CD14-positive monocyte (primary cell): ENCODE results near the gene EEIG2. TPM values are rescaled to one million over a fixed set of nuclear protein-coding genes. Genes with fewer than 3 reads are reported as not detected.

Experiments
- DNase-seq, 3 donors: peaks; one replicate each; pipeline ENCODE4 v3.0.0-alpha.2; 2011 to 2022
- H2AFZ ChIP-seq: 2 replicates; pipeline ENCODE4 v1.6.0; 2012; ENCODE audit warnings: mild to moderate bottlenecking, low read depth, low read length, inconsistent platforms; ENCODE audit not compliant: insufficient read depth, poor library complexity, severe bottlenecking
- H3K27ac ChIP-seq, 2 donors: 1 replicate in 1 of 2; 2 replicates in 1 of 2; pipeline ENCODE4 v1.5.1; 2012 to 2013; ENCODE audit warnings: low read length in 2 of 2, control low read depth in 1 of 2, inconsistent platforms in 1 of 2, low read depth in 1 of 2, mild to moderate bottlenecking in 1 of 2
- H3K27me3 ChIP-seq, 2 donors: one replicate each; pipeline versions ENCODE4 v1.6.0 to v1.6.1; 2011 to 2013; ENCODE audit warnings: low read length in 2 of 2; ENCODE audit not compliant: control insufficient read depth in 2 of 2, insufficient read depth in 2 of 2
- H3K36me3 ChIP-seq, 2 donors: replicated peaks in 1 of 2; 1 replicate in 1 of 2; 2 replicates in 1 of 2; pipeline versions ENCODE4 v1.5.1 to v1.6.1; 2012 to 2013; ENCODE audit warnings: low read length in 2 of 2, control low read depth in 1 of 2, inconsistent platforms in 1 of 2, mild to moderate bottlenecking in 1 of 2; ENCODE audit not compliant: insufficient read depth in 2 of 2, control insufficient read depth in 1 of 2
- H3K4me1 ChIP-seq, 2 donors: 1 replicate in 1 of 2; 2 replicates in 1 of 2; pipeline versions ENCODE4 v1.5.1 to v1.6.1; 2012 to 2013; ENCODE audit warnings: low read length in 2 of 2, control low read depth in 1 of 2, inconsistent platforms in 1 of 2, mild to moderate bottlenecking in 1 of 2, moderate library complexity in 1 of 2; ENCODE audit not compliant: insufficient read depth in 2 of 2, control insufficient read depth in 1 of 2
- H3K4me2 ChIP-seq: replicated peaks from 2 replicates; pipeline ENCODE3; 2012; ENCODE audit warnings: low read length, moderate library complexity, mild to moderate bottlenecking; ENCODE audit not compliant: poor library complexity, severe bottlenecking; ENCODE audit errors: extremely low read depth
- H3K4me3 ChIP-seq, 3 experiments: fragments of 200-600 bp in 1 of 3; sonication (generic) in 1 of 3; replicated peaks in 1 of 3; 1 replicate in 2 of 3; 2 replicates in 1 of 3; pipeline ENCODE4 v1.5.1; 2011 to 2013; ENCODE audit warnings: low read length in 3 of 3, mild to moderate bottlenecking in 3 of 3, control low read depth in 2 of 3, low read depth in 2 of 3, inconsistent platforms in 1 of 3, moderate library complexity in 1 of 3
- H3K79me2 ChIP-seq: 2 replicates; pipeline ENCODE4 v1.6.0; 2012; ENCODE audit warnings: mild to moderate bottlenecking, control low read depth, inconsistent platforms, low read length, moderate library complexity; ENCODE audit not compliant: insufficient read depth
- H3K9ac ChIP-seq: 2 replicates; pipeline ENCODE4 v1.6.0; 2017; ENCODE audit warnings: low read length, mild to moderate bottlenecking; ENCODE audit not compliant: insufficient read depth, poor library complexity, severe bottlenecking
- H3K9me3 ChIP-seq, 2 donors: replicated peaks in 1 of 2; 1 replicate in 1 of 2; 2 replicates in 1 of 2; pipeline versions ENCODE4 v1.5.1 to v1.6.1; 2012 to 2013; ENCODE audit warnings: low read length in 2 of 2, control low read depth in 1 of 2; ENCODE audit not compliant: control insufficient read depth in 1 of 2, insufficient read depth in 1 of 2
- H4K20me1 ChIP-seq: 2 replicates; pipeline ENCODE4 v1.6.0; 2012; ENCODE audit warnings: mild to moderate bottlenecking, low read length, control low read depth, moderate library complexity; ENCODE audit not compliant: insufficient read depth
- H3K27ac Mint-ChIP-seq, 7 donors: one replicate each; pipeline ENCODE4 v1.8.0; 2020; ENCODE audit warnings: mild to moderate bottlenecking in 7 of 7, mixed read lengths in 7 of 7, moderate library complexity in 6 of 7, inconsistent platforms in 2 of 7
- H3K27me3 Mint-ChIP-seq, 3 donors: one replicate each; pipeline ENCODE4 v1.8.0; 2021 to 2022; ENCODE audit warnings: low read depth in 3 of 3, mild to moderate bottlenecking in 3 of 3, mixed read lengths in 3 of 3, moderate library complexity in 3 of 3, inconsistent platforms in 1 of 3
- H3K36me3 Mint-ChIP-seq, 2 donors: one replicate each; pipeline ENCODE4 v1.8.0; 2020; ENCODE audit warnings: mixed read lengths in 2 of 2, inconsistent platforms in 1 of 2, mild to moderate bottlenecking in 1 of 2
- H3K4me1 Mint-ChIP-seq: one replicate; pipeline ENCODE4 v1.8.0; 2020; ENCODE audit warnings: mild to moderate bottlenecking, mixed read lengths
- H3K4me3 Mint-ChIP-seq, 2 donors: one replicate each; pipeline ENCODE4 v1.8.0; 2020; ENCODE audit warnings: mild to moderate bottlenecking in 2 of 2, mixed read lengths in 2 of 2, moderate library complexity in 1 of 2
- H3K9me3 Mint-ChIP-seq, 7 donors: one replicate each; pipeline ENCODE4 v1.8.0; 2020 to 2022; ENCODE audit warnings: mixed read lengths in 7 of 7, mild to moderate bottlenecking in 6 of 7, moderate library complexity in 6 of 7, inconsistent platforms in 2 of 7
- WGBS: methylation state at CpG from one replicate; pipeline ENCODE4 v1.1.5; 2013; ENCODE audit warnings: missing lambda C conversion rate; ENCODE audit not compliant: insufficient coverage; 5-methylcytosine and 5-hydroxymethylcytosine counted together
- intact Hi-C, 2 donors: fragments of 100-400 bp; cut with micrococcal nuclease; formaldehyde crosslinking; loops; one replicate each; pipeline versions ENCODE4 v1.15.0 to v1.15.1; 2023
- polyA plus RNA-seq, 3 donors: library from polyadenylated mRNA; depleted of rRNA in 1 of 3; unstranded in 2 of 3; stranded (reverse) in 1 of 3; fragments of 300-500 nt in 2 of 3; fragments of >200 nt in 1 of 3; fragmentation: Illumina TruSeq in 2 of 3; gene quantifications; 1 replicate in 2 of 3; 2 replicates in 1 of 3; pipeline ENCODE4 v1.2.3, GENCODE V29; 2012 to 2021
- TF ChIP-seq, protein P1 (sequence below): fragments of 200-600 bp; IDR thresholded peaks from one replicate; pipeline ENCODE4 v1.8.0; 2022; ENCODE audit warnings: antibody characterized with exemption, mild to moderate bottlenecking

EEIG2 gene
- polyA plus RNA-seq, 3 donors = 1.4 to 8.4 (median 4.3) TPM

DNA sequence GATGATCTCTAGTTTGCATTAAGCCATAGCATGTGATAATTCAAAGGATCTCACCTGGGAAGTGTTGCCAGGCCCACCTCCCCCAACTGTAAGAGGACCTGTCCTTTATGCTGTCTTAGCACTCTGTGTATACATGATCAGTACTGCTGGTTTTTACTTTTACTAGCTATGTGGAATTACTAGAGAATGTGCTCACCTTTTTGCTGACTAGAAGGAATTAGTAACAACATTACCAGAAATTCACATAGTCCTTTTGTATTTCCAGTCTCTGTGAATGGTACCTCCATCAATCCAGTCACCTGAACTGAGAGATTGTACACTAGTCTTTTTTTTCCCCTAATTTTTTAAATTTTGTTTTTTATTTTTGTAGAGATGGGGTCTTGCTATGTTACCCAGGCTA, 46.6 kb downstream of the EEIG2 start:
- Histone ChIP-seq H3K79me2 (no peaks in the 10 kb centered on the region), H3K4me2 (no peak overlapping the region), H3K36me3 (peaks cover 53 to 88% of the 10 kb centered on the region in 2 donors), H3K4me1 (no peaks in the 10 kb centered on the region), H3K4me3 (no peak overlapping the region), H3K27me3 (no peaks in the 10 kb centered on the region), H2AFZ (no peak overlapping the region), H3K27ac (no peak overlapping the region), H3K9ac (no peak overlapping the region), H3K9me3 (no peaks in the 10 kb centered on the region), H4K20me1 (no peaks in the 10 kb centered on the region)
- Mint-ChIP-seq H3K27me3 (peaks cover 0 to 3% (median 0%) of the 10 kb centered on the region in 3 donors), H3K9me3 (peaks cover 0 to 2% (median 0%) of the 10 kb centered on the region in 7 donors), H3K36me3 (peaks cover 45 to 48% of the 10 kb centered on the region in 2 donors), H3K27ac (no peak overlapping the region), H3K4me3 (no peak overlapping the region), H3K4me1 (no peaks in the 10 kb centered on the region)
- no peak for DNase-seq
- TF ChIP-seq, protein P1, sequence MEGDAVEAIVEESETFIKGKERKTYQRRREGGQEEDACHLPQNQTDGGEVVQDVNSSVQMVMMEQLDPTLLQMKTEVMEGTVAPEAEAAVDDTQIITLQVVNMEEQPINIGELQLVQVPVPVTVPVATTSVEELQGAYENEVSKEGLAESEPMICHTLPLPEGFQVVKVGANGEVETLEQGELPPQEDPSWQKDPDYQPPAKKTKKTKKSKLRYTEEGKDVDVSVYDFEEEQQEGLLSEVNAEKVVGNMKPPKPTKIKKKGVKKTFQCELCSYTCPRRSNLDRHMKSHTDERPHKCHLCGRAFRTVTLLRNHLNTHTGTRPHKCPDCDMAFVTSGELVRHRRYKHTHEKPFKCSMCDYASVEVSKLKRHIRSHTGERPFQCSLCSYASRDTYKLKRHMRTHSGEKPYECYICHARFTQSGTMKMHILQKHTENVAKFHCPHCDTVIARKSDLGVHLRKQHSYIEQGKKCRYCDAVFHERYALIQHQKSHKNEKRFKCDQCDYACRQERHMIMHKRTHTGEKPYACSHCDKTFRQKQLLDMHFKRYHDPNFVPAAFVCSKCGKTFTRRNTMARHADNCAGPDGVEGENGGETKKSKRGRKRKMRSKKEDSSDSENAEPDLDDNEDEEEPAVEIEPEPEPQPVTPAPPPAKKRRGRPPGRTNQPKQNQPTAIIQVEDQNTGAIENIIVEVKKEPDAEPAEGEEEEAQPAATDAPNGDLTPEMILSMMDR = no peak
- intact Hi-C loops = no loop called here

DNA sequence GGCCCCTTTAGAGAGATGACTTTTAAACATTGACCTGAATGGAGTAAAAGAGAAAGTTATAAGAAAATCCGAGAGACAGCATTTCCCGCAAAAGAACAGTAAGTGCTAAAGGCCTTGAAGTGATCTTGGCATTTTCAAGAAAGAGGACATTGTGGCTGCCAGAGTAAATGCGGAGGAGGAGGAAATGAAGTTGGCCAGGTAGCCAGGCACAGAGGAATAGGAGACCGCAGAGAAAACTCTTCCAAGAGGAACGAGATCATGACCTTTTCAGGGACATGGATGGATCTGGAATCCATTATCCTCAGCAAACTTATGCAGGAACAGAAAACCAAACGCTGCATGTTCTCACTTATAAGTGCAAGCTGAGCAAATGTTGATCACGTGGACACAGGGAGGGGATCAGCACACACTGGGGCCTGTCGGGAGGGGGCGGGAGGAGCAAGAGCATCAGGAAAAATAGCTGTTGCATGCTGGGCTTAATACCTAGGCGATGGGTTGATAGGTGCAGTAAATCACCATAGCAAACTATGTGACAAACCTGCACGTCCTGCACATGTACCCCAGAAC, 49.7 kb downstream of the EEIG2 start:
- DNase-seq = no peak
- Histone ChIP-seq H2AFZ (no peak overlapping the region), H3K9ac (no peak overlapping the region), H3K4me2 (no peak overlapping the region), H3K79me2 (no peaks in the 10 kb centered on the region), H3K4me3 (no peak overlapping the region), H3K27me3 (no peaks in the 10 kb centered on the region), H3K36me3 (peaks cover 48 to 83% of the 10 kb centered on the region in 2 donors), H3K9me3 (no peaks in the 10 kb centered on the region), H3K4me1 (no peaks in the 10 kb centered on the region), H4K20me1 (no peaks in the 10 kb centered on the region), H3K27ac (no peak overlapping the region)
- Mint-ChIP-seq H3K27ac (no peak overlapping the region), H3K4me1 (no peaks in the 10 kb centered on the region), H3K4me3 (no peak overlapping the region), H3K27me3 (peaks cover 0 to 3% (median 0%) of the 10 kb centered on the region in 3 donors), H3K9me3 (peaks cover 0 to 2% (median 0%) of the 10 kb centered on the region in 7 donors), H3K36me3 (peaks cover 42 to 46% of the 10 kb centered on the region in 2 donors)
- WGBS = 98% methylated on average over 7 of the region's 11 CpGs
- TF ChIP-seq, protein P1 = no peak
- intact Hi-C loops = no loop called here

Other genes starting within 250 kb of the EEIG2 start
- gene NBPF6, start 109.8 kb upstream of the EEIG2 start, polyA plus RNA-seq = not detected
- 10 to 100 TPM; 10.5 to 14.5 (median 13.4) TPM for gene HENMT1, start 101.0 kb downstream of the EEIG2 start, polyA plus RNA-seq
- gene PRPF38B, start 132.2 kb downstream of the EEIG2 start, polyA plus RNA-seq = 10 to 100 TPM in 1 of 3 donors, 1 to 10 TPM in 2; 4.9 to 29.9 (median 8.3) TPM
- gene FNDC7, start 152.8 kb downstream of the EEIG2 start, polyA plus RNA-seq = under 1 TPM in 1 of 3 donors, not detected in 2; 0.07 TPM
- 10 to 100 TPM; 32.3 to 56.2 (median 48.3) TPM for gene STXBP3, start 186.6 kb downstream of the EEIG2 start, polyA plus RNA-seq